Effector memory CD8-positive, alpha-beta T cell (primary cell): ENCODE data around the gene TPRN.
"Not testable (repeated sequence)": the region's sequence is repeated elsewhere in the genome, so short reads cannot be mapped to it uniquely, and the experiment has no call there.

Source experiments
- ATAC-seq: fragments of 150-1000 bp; cut with Tn5 transposase; replicated peaks from 2 replicates; pipeline ENCODE4 v1.10.0; 2021; ENCODE audit warnings: mild to moderate bottlenecking, moderate library complexity
- DNase-seq, 3 experiments: peaks; one replicate each; pipeline ENCODE4 v3.0.0; 2021
- H3K27ac Mint-ChIP-seq, 2 donors: one replicate each; pipeline ENCODE4 v1.8.0; 2022; ENCODE audit warnings: mild to moderate bottlenecking in 2 of 2, mixed read lengths in 2 of 2, moderate library complexity in 2 of 2
- H3K27me3 Mint-ChIP-seq, 2 donors: one replicate each; pipeline ENCODE4 v1.8.0; 2022; ENCODE audit warnings: mixed read lengths in 2 of 2
- H3K36me3 Mint-ChIP-seq: one replicate; pipeline ENCODE4 v1.8.0; 2022; ENCODE audit warnings: mild to moderate bottlenecking, moderate library complexity, mixed read lengths; ENCODE audit not compliant: insufficient read depth
- H3K4me1 Mint-ChIP-seq, 2 donors: one replicate each; pipeline ENCODE4 v1.8.0; 2022; ENCODE audit warnings: low read depth in 2 of 2, mixed read lengths in 2 of 2
- H3K4me3 Mint-ChIP-seq, 2 donors: one replicate each; pipeline ENCODE4 v1.8.0; 2022; ENCODE audit warnings: mild to moderate bottlenecking in 2 of 2, mixed read lengths in 2 of 2, moderate library complexity in 2 of 2
- H3K9me3 Mint-ChIP-seq, 2 donors: one replicate each; pipeline ENCODE4 v1.8.0; 2022; ENCODE audit warnings: mixed read lengths in 2 of 2
- total RNA-seq, 9 experiments: gene quantifications; one replicate each; lab custom pipeline; 2026; lab: John Stamatoyannopoulos, UW

TPRN gene
- 5.6 to 18.2 (median 13.2) reads per million in 9 experiments for total RNA-seq

DNA sequence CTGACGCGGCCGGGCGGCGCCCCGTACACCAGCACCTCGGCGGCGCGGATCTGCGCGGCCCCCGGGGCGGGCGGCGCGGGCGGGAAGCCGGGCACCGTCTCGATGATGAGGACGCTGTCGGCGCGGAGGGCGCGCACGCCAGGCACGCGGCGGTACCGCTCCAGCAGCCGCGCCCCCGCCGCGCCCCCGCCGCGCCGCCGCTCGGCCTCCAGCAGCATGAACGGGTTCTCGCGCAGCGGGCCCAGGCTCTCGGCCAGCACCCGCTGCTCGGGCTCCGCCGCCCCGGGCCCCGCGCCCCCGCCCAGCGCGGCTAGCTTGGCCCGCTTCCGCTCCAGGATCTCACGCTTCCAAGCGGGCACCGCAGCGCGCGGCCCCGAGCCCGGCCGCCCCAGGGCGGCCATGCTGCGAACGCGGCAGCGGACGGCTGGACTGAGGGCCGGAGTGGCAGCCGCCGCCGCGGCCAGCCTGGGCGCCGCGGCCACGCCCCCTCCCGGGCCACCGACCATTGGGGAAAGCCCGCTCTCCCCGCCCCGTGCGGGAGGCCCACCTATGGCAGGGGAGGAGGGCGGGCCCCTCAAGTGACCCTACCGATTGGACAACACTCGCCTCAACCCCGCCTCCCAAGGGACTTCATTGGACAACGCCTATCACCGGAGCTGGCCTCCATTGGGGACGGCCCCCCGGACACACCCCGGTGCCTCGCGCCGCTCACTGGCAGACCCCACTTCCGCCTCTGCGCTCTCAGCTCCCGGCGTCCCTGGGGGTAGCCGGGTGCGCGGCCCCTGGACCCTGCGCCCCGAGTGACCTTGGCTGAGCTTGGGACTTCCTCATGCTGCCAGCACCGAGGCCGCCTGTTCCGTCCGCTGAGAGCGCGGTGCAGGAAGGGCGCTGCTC, at the start of gene TPRN:
Gene TPRN, minus strand, starts transcription at position 431 of the 894 bp plus-strand sequence. Its CDS starts 30 bp downstream, at position 401.
- ATAC-seq (peak; percentile 90), DNase-seq (peak; percentile 97 to 98 (median 97))
- Mint-ChIP-seq H3K27ac (peak within 1 kb of the TSS; percentile 81 to 89), H3K27me3 (no peaks in the 10 kb centered on the region), H3K36me3 (peaks cover 25% of the 10 kb centered on the region), H3K4me1 (peaks cover 8 to 20% of the 10 kb centered on the region in 2 donors), H3K9me3 (no peaks in the 10 kb centered on the region), H3K4me3 (peak within 1 kb of the TSS; percentile 85)

GRCh38 chr9:137247916-137248175, 47.3 kb upstream of the TPRN start:
- Mint-ChIP-seq H3K27ac (no peak overlapping the region), H3K9me3 (no peaks in the 10 kb centered on the region), H3K27me3 (no peaks in the 10 kb centered on the region), H3K4me3 (no peak overlapping the region), H3K36me3 (peaks cover 14% of the 10 kb centered on the region), H3K4me1 (peaks cover 7 to 8% of the 10 kb centered on the region in 2 donors)
- ATAC-seq, result no peak
- no peak for DNase-seq

GRCh38 chr9:137247135-137247915, 46.8 kb upstream of the TPRN start:
- no peak overlapping the region for H3K4me3 Mint-ChIP-seq
- ATAC-seq, result no peak
- peaks cover 8 to 10% of the 10 kb centered on the region in 2 donors for H3K4me1 Mint-ChIP-seq

GRCh38 chr9:137245450-137246421, 45.2 kb upstream of the TPRN start:
- Mint-ChIP-seq H3K4me1 (peaks cover 14 to 15% of the 10 kb centered on the region in 2 donors), H3K36me3 (peaks cover 33% of the 10 kb centered on the region), H3K9me3 (no peaks in the 10 kb centered on the region), H3K4me3 (no peak overlapping the region), H3K27ac (no peak overlapping the region), H3K27me3 (no peaks in the 10 kb centered on the region)
- no peak for DNase-seq
- no peak for ATAC-seq

More at GRCh38 chr9:137247135-137247915, 46.8 kb upstream of the TPRN start:
- H3K27me3 Mint-ChIP-seq, result no peaks in the 10 kb centered on the region
- H3K36me3 Mint-ChIP-seq, result peaks cover 19% of the 10 kb centered on the region
- no peak overlapping the region for H3K27ac Mint-ChIP-seq
- H3K9me3 Mint-ChIP-seq, result no peaks in the 10 kb centered on the region
- DNase-seq, result no peak

DNA sequence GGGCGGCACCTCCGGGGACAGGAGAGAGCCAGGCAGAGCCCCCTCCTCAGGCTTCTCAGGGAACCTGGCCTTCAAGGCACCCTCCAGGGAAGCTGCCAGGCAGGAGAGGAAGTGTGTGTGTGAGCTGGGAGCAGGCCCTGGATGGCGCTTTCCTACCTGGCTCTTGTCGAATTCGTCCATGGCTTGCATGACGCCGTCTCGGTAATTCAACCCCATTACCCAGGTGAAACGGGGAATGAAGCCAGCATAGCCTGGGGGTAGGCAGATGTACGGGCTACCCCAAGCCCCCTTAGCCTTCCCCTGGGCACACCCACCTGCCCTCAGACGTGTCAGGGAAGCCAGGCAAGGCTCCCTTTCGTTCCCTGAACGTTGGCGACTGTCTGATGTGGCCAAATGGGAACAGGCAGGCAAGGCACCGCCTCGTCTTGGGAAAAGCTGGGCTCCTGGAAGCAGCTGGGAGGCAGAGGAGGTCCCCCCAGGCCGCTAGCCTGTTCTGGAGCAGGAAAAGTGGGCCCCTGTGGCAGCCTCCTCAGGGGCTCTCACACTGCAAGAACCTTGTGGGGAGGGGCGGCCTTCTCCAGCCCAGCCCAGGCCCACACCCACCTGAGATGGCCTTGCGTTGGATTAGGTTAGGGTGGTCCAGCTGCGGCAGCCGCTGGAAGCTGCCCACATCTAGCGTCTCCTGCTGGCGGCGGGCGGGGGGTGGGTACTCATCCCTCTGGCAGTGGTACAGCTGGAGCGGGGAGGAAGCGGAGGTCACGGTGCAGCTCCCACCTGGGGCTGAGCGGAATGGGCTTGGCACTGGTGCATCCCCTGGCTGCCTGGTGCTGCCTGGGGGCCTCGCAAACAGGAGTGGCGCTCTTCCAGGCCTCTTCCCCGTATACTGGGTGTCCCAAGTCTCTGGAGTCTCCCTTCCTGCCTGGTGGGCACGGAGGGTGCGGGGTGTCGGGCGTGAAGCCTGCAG, 44.2 kb upstream of the TPRN start:
- Mint-ChIP-seq H3K4me3 (peak overlapping the region in 1 of 2 donors; percentile 53), H3K36me3 (peaks cover 34% of the 10 kb centered on the region), H3K9me3 (no peaks in the 10 kb centered on the region), H3K4me1 (peaks cover 14 to 15% of the 10 kb centered on the region in 2 donors), H3K27me3 (no peaks in the 10 kb centered on the region), H3K27ac (peak overlapping the region in 1 of 2 donors; percentile 93)
- ATAC-seq (no peak), DNase-seq (no peak)

- Mint-ChIP-seq H3K27me3 (no peaks in the 10 kb centered on the region), H3K4me3 (peak overlapping the region; percentile 13 to 53), H3K27ac (peak overlapping the region in 1 of 2 donors; percentile 93), H3K9me3 (no peaks in the 10 kb centered on the region), H3K4me1 (peaks cover 18 to 19% of the 10 kb centered on the region in 2 donors), H3K36me3 (peaks cover 38% of the 10 kb centered on the region)
- ATAC-seq (no peak), DNase-seq (no peak)
Measured at GRCh38 chr9:137243626-137244485, 43.3 kb upstream of the TPRN start.

- not testable (repeated sequence) for H3K27me3 Mint-ChIP-seq, DNase-seq, ATAC-seq, H3K9me3 Mint-ChIP-seq
- Mint-ChIP-seq H3K4me1 (peaks cover 19 to 22% of the 10 kb centered on the region in 2 donors), H3K27ac (peak overlapping the region in 1 of 2 donors; percentile 93), H3K36me3 (peaks cover 38% of the 10 kb centered on the region), H3K4me3 (peak overlapping the region; percentile 13 to 97)
Measured at GRCh38 chr9:137243266-137243625, 42.7 kb upstream of the TPRN start.

DNA sequence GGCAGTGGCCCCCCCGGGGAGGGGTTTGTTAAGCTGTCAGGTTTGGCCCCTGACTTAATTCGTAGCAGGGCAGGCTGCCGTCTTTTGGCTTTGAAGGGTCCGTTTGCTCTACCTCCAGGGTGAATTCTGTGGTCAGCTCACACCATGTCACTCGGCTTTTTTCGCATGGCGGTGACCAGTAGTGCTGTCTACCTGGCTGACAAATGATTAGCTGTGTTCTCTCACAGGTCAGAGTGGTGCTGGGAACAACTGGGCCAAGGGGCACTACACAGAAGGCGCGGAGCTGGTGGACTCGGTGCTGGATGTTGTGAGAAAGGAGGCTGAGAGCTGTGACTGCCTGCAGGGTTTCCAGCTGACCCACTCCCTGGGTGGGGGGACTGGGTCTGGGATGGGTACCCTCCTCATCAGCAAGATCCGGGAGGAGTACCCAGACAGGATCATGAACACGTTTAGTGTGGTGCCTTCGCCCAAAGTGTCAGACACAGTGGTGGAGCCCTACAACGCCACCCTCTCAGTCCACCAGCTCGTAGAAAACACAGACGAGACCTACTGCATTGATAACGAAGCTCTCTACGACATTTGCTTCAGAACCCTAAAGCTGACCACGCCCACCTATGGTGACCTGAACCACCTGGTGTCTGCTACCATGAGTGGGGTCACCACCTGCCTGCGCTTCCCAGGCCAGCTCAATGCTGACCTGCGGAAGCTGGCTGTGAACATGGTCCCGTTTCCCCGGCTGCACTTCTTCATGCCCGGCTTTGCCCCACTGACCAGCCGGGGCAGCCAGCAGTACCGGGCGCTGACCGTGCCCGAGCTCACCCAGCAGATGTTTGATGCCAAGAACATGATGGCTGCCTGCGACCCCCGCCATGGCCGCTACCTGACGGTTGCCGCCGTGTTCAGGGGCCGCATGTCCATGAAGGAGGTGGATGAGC, 42.0 kb upstream of the TPRN start:
- Mint-ChIP-seq H3K4me1 (peaks cover 19 to 22% of the 10 kb centered on the region in 2 donors), H3K9me3 (no peaks in the 10 kb centered on the region), H3K36me3 (peaks cover 38% of the 10 kb centered on the region), H3K27me3 (no peaks in the 10 kb centered on the region), H3K4me3 (peak overlapping the region; percentile 74 to 97), H3K27ac (peak overlapping the region in 1 of 2 donors; percentile 93)
- ATAC-seq (no peak), DNase-seq (no peak)

DNA sequence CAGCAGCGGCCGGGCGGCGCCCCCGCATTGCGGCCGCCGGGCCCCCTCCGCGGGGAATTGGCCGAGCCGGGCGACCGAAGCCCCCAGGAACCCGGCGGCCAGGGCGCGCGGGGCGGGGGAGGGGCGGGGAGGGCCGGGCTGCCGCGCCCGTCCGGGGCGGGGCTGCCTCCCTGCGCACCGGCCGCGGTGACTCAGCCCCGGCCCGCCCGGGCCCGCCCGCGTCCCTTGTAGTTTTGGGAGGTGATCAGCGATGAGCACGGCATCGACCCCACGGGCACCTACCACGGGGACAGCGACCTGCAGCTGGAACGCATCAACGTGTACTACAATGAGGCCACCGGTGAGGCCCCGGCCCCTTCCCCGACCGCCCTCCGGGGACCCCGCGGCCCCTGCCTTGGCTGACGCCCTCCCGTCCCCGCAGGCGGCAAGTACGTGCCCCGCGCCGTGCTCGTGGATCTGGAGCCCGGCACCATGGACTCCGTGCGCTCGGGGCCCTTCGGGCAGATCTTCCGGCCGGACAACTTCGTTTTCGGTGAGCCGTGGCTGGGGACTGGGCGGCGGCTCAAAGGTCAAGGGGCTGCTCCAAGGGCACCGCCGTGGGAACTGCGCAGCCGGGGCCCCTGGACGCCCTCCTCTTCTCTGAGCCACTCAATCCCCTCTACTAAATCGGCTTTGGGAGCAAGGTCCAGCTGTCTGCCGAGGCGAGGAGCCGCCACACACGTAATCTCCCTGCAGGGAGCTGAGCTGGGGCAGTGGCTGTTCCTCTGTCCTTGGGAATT, 41.1 kb upstream of the TPRN start:
- no peaks in the 10 kb centered on the region for H3K27me3 Mint-ChIP-seq
- H3K27ac Mint-ChIP-seq, result peak overlapping the region; percentile 91 to 97

DNA sequence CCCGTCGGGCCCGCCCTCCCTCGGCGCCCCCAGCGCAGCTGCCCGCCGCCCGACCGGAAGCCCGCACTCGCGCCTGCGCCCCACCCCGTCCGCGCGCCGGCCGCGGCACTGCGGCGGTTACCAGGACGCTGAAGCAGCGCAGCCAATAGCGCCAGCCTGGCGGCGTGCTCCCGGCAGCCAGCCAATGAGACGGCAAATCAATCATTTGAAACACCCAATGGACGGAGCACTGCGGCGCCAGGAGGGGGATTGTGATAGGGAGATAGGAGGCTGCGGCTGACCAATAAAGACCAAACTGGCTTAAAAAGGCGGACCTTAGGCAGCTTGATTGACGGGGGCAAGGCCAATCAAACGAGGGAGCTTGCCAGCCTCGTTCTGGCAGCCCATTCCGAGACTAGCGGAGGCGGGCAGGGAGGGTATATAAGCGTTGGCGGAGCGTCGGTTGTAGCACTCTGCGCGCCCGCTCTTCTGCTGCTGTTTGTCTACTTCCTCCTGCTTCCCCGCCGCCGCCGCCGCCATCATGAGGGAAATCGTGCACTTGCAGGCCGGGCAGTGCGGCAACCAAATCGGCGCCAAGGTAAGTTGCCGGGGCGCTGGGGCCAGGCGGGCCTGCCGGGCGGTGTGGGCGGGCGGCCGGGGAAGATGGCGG, 40.4 kb upstream of the TPRN start, which contains the start of gene TUBB4B:
Gene TUBB4B, plus strand, starts transcription at position 447 of the 649 bp plus-strand sequence. Its CDS starts 74 bp downstream, at position 521.
- peak; percentile 94 to 96 (median 96) for DNase-seq
- peaks cover 19 to 22% of the 10 kb centered on the region in 2 donors for H3K4me1 Mint-ChIP-seq
- H3K9me3 Mint-ChIP-seq, result no peaks in the 10 kb centered on the region
- ATAC-seq, result peak; percentile 74
- H3K27me3 Mint-ChIP-seq, result no peaks in the 10 kb centered on the region
- H3K27ac Mint-ChIP-seq, result peak within 1 kb of the TSS; percentile 91 to 97
- peaks cover 38% of the 10 kb centered on the region for H3K36me3 Mint-ChIP-seq
- H3K4me3 Mint-ChIP-seq, result peak within 1 kb of the TSS; percentile 86 to 97

More for the DNA sequence above, 41.1 kb upstream of the TPRN start:
- Mint-ChIP-seq H3K4me3 (peak overlapping the region; percentile 86 to 97), H3K36me3 (peaks cover 38% of the 10 kb centered on the region), H3K9me3 (no peaks in the 10 kb centered on the region), H3K4me1 (peaks cover 19 to 22% of the 10 kb centered on the region in 2 donors)
- peak; percentile 15 for ATAC-seq
- peak in 2 of 3 experiments; percentile 41 to 51 for DNase-seq
